Measurements from ENCODE around the gene SLC34A1.

Gene SLC34A1

GRCh38 chr5:177354711-177355110 lies 29.5 kb upstream of the SLC34A1 start:
- H3K4me3 ChIP-seq (replicated peaks in 1 of 2; ENCODE audit: low read depth in 2 of 2, low read length in 2 of 2) = no peak overlapping the region
- DNase-seq (ENCODE audit: low read depth in 2 of 2) = no peak
- no peak for TF ChIP-seq CTCF (IDR thresholded peaks at IDR 0.05; ENCODE audit: low read depth, low read length)

GRCh38 chr5:177355162-177355867 lies 28.9 kb upstream of the SLC34A1 start:
- no peak overlapping the region for H3K4me3 ChIP-seq (replicated peaks in 1 of 2; ENCODE audit: low read depth in 2 of 2, low read length in 2 of 2)
- no peak for DNase-seq (ENCODE audit: low read depth in 2 of 2)
- no peak for TF ChIP-seq CTCF (IDR thresholded peaks at IDR 0.05; ENCODE audit: low read depth, low read length)

GRCh38 chr5:177355868-177356168 lies 28.4 kb upstream of the SLC34A1 start:
- no peak overlapping the region for H3K4me3 ChIP-seq (replicated peaks in 1 of 2; ENCODE audit: low read depth in 2 of 2, low read length in 2 of 2)
- TF ChIP-seq CTCF (IDR thresholded peaks at IDR 0.05; ENCODE audit: low read depth, low read length) = no peak
- no peak for DNase-seq (ENCODE audit: low read depth in 2 of 2)

- no peak overlapping the region for H3K4me3 ChIP-seq (replicated peaks in 1 of 2; ENCODE audit: low read depth in 2 of 2, low read length in 2 of 2)
- no peak for DNase-seq (ENCODE audit: low read depth in 2 of 2)
Measured at GRCh38 chr5:177356746-177357145, 27.5 kb upstream of the SLC34A1 start.

GRCh38 chr5:177357146-177357458 lies 27.1 kb upstream of the SLC34A1 start:
- H3K4me3 ChIP-seq (replicated peaks in 1 of 2; ENCODE audit: low read depth in 2 of 2, low read length in 2 of 2) = no peak overlapping the region
- DNase-seq (ENCODE audit: low read depth in 2 of 2) = no peak
- no peak for TF ChIP-seq CTCF (IDR thresholded peaks at IDR 0.05; ENCODE audit: low read depth, low read length)

More at GRCh38 chr5:177356746-177357145, 27.5 kb upstream of the SLC34A1 start:
- no peak for TF ChIP-seq CTCF (IDR thresholded peaks at IDR 0.05; ENCODE audit: low read depth, low read length)

- DNase-seq (ENCODE audit: low read depth in 2 of 2) = peak; percentile 46 to 53
- no peak within 1 kb of the TSS for H3K4me3 ChIP-seq (replicated peaks in 1 of 2; ENCODE audit: low read depth in 2 of 2, low read length in 2 of 2)
- no peak for TF ChIP-seq CTCF (IDR thresholded peaks at IDR 0.05; ENCODE audit: low read depth, low read length)
Measured at GRCh38 chr5:177357459-177358351, 26.5 kb upstream of the SLC34A1 start, which contains the start of gene RGS14. RGS14 (plus strand) TSS chr5:177357924; CDS start chr5:177358025, 101 bp downstream.
